GM18502 (cell line): ENCODE results near the gene PIP4K2B.

Experiments
- ATAC-seq: cut with Tn5 transposase; IDR thresholded peaks from one replicate; pipeline ENCODE4 v1.9.1; 2021; ENCODE audit warnings: mild to moderate bottlenecking; ENCODE audit not compliant: unreplicated experiment, poor library complexity

Gene PIP4K2B

DNA sequence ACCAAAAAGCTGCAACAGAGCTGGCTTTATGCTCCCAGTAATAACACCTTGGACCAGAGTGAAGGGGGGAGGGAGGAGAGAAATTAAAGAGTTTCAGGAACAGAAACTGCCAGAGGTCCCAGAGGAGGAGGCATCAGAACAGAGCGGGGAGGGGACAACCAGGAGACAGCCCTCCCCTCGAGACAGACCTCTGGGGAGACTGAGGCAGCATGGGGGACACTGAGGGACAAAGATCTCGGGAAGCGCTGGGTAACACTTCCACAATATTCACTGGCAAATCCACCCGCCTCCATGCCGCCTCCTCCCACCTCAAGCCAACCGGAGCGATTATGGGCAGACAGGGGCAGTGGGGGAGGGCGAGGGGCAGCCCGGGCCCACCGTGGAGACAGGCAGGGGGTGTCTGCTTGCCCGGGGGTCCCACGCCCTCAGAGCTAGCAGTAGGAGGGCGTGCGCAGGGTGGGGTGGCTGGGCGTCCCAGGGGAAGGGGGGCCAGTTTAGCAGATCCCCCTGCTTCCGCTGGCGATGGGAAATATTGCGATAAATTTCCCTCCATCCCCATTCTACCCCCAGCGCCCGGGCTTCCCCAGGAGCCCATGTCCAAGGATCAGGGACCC is 52.4 kb downstream of the PIP4K2B start:
- ATAC-seq, result no peak

DNA sequence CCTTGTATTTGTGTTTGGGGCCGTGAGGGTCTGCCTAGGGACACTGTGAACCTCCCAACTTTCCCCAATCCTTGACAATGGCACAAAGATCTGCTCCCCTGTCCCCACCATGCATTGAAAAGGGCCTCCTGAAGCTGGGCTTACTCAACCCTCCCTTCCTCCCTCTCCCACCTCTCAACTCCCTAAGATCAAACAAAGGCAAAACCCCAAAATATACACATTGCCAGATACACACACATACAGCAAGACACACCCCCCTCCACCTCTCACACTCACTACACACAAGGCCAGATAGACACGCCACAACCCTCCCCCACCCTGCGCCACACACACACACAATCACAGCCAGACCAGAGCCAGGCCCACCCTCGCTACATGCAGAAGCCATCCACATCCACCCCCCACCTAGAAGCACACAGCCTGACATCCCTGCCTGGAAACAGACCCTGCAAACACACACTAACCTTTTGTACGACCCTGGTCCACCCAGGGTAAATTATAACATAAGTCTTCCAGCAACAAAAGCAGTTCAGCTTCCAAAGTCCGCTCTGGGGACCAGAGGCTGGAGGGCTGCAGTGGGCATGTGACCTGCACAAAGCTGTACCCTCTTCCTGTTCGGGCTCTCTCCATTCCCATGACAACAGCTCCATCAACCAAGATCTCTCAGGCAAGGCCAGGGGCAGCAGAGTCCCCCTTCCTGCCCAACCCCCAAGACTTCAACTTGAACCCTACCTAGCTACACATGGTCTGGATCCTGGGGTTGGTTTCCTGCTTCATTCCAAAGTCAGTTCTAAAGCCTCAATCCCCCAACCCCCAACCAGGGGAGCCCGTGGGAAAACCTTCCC is 53.1 kb downstream of the PIP4K2B start:
- ATAC-seq, result no peak

DNA sequence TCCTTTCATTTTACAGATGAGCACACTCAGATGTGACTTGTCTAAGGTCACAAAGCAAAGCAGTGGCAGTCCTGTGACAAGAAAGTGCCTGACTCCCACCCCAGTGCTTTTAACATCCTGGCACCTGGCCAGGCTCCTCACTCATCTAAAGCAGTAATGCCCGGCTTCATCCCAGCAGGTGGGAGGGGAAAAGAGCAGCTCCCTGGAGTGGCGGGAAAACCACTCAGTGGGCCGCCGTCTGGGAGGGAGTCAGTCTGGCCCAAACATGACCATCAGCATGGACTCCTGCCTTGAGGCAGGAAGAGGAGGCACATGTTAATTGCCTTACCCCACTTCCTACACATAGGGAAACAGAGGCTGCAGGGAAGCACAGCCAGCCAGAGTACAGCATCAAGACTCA is 53.8 kb downstream of the PIP4K2B start:
- ATAC-seq, result no peak

DNA sequence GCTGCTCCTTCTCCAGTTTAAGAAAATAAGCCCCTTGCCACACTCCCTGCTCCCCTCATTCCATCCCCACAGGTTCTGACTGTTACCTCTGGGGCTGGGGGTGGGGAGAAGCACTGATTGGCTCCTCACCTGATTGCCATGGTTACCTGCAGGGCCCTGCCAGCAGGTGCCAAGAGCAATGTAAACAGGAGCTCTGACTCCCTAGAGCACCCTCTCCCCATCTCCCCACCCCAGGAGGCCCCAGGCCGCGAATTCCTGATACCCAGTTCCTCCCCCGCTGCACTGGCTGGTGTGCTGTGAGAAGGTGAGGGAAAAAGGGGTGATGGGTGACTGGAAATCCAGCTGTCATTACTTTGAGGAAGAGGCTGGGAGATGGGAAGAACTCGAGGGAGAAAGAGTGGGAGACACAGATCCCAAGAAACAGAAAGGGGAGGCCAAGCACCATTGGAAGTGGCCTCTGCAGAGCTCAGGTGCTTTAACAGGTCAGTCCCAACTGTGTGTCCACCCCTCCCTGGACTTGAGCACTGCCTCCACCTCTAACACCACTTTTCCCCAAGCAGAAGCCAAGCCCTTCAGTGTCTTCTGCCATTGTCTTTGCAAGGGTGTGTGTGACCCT is 55.7 kb downstream of the PIP4K2B start:
- no peak for ATAC-seq

DNA sequence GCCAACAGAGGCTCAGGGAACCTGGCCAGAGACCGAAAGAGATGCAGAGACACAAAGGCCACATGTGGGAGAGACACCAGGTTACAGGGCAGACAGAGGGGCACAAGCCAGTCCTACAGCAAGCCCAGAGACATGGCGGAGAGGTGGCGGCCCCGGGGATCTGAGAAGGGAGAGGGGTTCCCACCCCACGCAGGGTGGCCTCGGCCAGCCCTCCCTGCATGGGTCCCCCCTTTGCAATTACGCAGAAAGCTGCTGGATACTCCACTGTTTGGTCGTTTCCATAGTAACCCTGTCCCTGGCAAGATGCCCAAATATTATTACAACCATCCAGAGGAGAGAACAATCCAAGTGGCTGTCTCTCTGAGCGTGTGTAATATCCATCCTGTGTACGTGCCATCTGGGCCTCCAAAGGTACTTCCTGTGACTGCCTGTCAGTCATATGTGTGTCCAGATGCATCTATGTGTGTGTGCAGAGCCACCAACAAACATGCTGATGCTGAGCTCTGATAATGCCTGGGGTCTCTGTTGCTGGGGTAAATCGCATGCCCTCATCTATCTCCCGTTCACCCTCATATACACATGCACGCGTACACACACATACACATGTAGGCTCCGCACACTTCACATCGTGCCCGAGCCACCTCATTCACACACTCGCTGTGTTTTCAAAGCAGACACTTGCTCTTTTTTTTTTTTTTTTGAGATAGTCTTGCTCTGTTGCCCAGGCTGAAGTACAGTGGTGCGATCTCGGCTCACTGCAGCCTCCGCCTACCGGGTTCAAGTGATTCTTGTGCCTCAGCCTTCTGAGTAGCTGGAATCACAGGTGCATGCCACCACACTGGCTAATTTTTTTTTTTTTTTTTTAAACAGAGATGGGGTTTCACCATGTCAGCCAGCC is 56.7 kb downstream of the PIP4K2B start:
- ATAC-seq, result no peak

DNA sequence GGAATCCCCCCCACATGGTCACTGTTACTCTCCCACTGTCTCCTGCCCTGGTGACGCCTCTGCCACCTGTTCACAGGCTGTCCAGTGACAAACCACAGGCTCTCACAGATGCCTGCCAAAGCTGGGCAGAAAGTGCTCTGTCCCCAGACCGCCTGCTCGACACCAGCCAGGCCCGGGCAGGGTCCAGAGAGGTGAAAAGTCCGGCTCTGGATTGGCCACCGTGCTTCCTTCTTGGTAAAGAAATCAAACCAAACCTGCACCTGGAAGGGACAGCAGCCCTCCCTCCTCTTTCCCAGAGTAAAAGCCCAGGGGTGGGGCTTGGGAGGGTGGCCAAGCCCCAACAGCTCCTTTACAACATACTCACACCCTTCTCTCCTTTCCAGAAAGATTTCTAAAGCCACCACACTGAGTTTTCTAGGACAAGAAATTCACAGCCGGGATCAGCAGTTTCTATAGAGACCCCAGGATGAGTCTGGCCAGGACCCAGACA is 57.4 kb downstream of the PIP4K2B start:
- ATAC-seq, result no peak

DNA sequence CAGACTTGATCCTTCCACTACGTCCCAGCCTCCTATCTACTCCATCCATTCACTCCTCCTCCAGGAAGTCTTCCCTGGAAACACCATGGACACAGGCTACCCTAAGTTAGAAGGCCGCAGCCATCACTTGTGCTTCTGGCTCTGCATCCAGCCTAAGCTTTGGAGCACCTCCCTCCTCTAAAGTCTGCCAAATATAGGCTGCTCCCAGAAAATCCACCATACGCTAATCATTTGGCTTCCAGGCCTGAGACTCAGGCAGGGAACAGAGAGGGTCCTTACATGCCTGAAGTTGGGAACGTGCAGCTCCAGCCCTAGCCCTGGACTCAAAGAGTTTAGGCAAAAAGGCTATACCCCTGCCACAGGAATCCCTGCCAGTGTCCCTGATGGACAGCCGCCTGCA is 57.9 kb downstream of the PIP4K2B start:
- ATAC-seq, result no peak

DNA sequence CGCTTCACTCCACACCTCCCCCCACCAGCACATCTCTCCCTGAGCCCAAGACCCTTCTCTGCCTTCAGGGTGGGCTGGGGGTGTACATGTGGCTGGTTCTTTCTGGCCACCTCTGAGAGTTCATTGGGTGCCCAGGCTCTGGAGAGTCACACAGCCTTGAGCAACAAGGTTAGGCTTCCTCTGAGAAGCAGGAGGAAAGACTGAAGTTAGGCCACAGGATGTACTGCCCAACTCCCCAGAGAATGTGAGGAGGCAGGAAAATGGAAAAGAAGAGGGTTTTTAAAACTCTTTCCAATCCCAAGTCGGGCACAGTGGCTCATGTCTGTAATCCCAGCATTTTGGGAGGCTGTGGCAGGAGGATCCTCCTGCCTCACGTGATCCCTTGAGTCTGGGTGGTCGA is 58.5 kb downstream of the PIP4K2B start:
- no peak for ATAC-seq

DNA sequence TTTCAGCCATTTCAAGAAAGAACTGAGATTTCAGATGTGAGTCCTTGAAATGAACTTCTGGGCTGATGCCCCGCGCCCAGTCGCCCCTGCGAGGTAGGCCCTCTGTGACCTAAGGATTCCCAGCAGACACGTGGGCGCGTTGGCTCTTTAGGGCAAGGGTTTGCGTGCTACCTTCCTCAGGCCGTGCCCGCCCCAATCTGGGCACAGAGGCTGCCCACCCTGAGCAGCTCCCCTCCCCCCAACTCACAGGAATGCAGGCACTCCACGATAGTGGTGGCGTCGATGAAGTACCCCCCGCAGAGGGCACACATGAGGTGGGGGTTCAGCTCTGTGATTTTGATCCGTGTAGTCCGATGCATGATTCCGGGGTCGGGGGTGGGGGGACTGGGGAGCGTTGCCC is 59.3 kb downstream of the PIP4K2B start:
- ATAC-seq, result no peak

DNA sequence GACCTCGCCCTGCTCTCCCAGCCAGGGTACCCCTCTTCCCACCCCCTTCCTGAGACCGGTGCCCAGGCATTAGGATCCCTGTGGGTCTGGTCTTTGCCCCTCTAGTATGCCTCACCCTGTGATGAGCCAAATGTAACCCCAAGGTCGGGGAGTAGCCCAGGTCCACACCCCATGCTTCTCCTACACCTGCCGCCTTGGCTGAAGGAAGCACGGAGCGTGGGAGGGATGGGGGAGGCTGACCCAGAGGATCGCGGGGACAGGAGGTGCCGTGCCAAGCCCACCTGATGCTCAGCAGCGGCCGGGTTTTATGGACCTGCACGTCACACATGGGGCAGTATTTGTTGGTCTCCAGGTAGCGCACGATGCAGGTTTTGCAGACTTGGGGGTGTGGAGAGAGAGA is 60.1 kb downstream of the PIP4K2B start:
- no peak for ATAC-seq

DNA sequence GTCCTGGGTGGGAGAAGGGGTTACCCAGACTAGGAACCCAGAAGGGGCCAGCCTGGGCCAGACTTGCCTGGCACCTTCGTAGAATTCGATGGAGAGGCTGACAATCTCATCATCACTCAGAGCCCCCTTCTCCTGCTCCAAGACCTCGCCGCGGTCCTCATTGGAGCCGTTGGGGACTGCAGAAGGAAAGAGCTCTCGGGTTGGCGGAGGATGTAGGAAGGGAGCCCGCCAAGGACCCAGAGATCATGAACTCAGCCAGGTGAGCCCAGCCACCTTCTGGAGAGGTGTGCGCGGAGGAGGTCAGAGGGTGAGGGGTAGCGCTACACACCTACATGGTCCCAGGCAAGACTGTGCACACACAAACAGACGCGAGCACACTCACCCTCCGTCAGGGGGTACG is 60.7 kb downstream of the PIP4K2B start:
- ATAC-seq, result no peak

DNA sequence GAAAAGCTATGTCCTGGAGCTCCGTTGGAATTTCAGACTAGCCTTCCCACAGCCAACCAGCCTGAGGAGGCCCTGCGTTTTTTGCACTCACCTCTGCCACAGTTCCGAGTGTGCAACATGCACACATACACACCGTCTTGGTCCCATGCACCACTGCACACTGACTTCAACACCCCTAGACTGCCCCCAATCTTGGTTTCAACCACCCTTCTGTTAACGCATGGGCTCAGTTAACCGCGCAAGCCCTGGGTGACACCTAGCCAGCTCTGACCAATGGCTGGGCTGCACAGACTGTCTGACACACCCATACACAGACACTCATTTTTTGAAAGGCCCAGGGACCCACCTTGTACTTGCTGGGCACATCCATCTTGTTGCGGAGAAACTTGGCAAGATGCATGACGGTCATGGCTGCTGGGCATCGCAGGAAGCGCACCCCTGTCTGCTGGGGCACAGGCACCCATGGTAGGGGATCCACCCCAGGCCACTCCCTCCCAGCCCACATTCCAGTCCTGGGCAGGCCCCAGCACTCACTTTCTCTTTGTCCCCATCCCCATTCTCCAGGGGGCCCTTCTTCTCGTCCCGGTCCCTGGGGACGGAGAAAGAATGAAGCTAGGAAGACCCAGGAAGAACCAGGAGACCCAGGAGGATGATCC is 61.2 kb downstream of the PIP4K2B start:
- no peak for ATAC-seq

DNA sequence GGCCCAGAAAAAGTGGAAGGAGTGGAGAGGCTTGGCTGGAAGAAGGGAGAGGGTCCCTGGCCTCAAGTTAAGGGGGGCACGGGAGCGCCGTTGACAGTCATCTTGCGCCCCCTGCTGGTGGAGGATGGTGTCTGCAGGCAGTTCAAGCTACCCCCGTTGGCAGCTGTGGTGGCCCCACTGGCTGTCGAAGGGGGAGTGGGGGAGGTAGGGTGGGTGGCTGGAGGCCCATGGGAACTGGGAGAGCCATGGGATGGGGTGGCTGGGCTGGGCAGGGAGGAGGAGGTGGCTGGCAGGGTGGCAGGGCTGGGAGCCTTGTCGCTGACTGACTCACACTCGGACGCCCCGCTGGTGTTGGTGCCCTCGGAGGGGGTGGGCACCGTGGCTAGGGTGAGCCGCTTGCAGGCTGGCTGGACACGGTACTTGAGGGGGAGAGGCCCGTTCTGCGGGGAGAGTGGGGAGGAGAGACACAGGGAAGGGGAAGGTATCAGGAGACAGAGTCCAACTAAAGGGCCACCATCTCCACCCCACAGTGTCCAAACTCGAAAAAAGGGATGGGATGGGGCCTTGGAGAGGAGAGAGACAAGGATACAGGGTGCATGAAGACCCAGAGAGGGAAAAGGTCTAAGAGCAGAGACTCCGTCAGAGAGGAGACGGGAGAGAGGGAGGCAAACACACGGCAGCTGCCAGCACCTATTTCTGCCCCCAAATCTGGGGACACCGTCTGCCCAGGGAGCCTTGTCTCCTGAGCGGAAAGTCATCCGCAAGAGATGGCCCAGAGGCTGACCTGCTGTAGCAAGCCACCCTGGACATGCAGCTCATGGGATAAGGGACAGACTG is 64.0 kb downstream of the PIP4K2B start:
- ATAC-seq, result no peak

DNA sequence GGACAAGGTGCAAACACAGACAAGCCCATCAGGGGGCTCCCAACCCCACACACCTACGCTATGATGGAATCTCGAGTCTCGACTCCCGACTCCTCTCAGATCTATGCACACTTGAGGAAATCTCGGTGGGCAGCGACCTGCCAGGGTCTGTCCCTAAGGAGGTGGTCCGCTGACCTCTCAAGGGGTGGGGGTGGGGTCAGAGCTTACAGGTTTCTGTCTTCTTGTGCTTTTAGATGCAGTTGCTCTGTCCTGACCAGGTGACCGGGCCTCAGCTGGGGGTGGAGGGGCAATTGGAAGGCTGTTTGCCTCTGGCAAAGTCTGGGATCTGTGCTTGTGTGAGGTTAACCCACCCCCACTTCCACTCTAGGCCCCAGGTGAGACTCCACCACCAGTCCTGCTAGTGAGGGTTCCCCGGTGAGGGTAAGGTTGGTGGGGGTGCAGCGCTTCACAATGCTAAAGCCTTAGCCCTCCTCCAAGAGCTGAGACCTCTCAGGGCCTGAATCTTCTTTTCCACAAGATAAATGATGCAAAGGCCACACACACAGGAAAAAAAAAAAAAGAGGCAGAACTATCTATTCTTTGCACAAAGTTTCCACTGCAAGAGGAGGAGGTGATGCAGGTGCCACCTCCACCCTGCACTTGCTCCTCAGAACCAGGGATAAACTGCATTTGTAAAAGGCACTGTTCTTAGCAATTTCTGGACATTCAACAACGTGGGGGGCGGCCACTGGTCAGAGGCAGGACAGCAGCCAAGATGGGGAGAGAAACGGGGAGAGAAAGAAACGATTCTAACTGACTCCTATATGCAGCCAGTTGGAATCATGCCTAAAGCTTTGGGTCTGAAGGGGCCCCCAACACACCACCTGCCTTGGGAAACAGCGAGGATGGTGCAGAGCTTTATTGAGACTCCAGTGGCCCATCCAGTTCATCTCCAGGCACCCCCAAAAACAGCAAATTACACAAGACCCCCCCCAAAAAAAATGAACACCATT is 65.1 kb downstream of the PIP4K2B start:
- no peak for ATAC-seq

DNA sequence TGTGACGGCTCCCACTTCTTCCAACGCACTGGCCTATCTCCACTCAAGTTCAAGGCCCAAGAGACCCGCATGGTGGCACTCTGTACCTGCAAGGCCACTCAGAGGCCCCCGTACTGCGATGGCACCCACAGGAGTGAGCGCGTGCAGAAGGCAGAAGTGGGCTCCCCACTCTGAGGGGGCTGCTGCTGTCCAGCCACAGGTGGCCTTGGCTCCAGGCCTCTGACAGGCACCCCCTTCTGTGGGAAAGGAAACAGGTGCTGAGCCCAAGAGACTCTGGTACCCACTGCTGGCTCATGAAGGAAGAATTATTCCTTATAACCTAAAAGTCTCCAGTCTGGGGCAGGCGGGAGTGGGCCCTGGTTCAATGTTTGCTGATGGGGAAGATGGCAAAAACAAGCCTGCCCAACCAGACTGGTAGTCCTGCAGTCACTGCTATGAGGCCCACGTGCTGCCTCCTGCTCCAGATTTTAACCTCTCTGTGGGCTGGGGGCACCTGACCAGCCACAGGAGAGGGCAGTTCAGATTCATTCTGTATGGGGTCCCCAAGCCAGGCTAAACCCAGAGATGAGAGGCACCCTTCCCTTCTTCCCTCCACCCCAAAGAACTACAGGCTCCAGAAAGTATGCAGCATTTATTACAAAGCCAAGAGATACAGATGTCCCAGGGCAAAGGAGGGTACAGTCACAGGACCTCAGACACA is 65.9 kb downstream of the PIP4K2B start:
- ATAC-seq, result no peak

DNA sequence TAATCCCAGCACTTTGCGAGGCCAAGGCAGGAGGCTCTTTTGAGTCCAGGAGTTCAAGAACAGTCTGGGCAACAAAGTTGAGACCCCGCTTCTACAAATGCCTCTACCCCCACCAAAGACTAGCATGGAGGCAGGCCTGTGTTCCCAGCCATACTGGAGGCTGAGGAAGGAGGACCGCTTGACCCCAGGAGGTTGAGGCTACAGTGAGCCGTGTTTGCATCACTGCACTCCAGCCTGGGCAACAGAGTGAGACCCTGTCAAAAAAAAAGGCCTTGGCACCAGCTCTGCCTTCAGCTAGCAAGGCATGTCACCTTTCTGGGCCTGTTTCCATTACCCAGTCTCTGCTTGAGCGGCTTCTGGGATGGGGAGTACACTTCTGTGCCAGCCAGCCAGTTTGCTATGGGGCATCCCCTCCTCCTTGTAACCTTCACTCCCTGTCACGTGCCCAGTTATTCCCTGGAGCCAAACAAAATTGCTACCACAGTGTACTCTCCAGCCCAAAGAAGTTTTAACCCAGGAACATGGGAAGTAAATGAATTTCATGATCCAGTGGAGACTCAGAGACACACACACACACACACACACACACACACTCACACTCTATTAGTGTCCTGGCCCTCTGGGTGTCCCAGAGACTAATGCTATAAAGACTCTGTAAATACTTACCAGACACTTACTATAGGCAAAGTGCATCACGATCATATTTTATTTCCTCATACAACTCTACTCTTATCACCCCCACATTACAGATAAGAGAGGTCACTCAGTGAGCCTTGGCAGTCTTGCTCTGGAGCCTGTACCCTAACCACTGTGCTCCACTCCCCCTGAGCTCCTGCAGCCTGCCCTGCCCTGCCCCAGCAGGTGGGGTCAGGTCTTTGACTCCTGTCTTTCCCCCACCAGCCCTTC is 66.7 kb downstream of the PIP4K2B start:
- ATAC-seq, result no peak
